ENCODE measurements around the gene LCE3B.
"Not testable (repeated sequence)": the region's sequence is repeated elsewhere in the genome, so short reads cannot be mapped to it uniquely, and the experiment has no call there.

Gene LCE3B

GRCh38 chr1:152613511-152613910, at the start of gene LCE3B:
TSS of gene LCE3B (plus strand) at chr1:152613811. CDS start at chr1:152613811, 0 bp downstream.
- no peak for DNase-seq (ENCODE audit: low spot score)

DNA sequence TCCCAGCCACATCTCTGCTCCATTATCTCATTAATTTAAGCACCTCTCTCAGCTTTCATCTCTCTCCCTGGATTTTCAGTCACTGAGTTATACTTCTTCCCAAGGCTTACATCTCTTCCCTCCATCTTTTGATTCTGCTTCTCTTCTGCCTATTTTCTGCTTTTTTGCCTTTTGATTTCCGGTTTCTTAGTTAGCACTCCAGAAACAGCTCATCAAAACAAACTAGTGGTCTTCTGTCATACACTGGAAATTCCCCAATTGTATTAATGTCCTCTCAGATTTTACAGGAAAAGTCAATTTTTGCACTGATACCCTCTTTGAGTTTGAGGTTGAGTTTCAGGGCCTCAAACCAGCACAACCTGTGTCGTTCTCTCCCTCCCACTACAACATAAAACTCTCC, 48.5 kb upstream of the LCE3B start:
- DNase-seq (ENCODE audit: low spot score) = no peak

- DNase-seq (ENCODE audit: low spot score) = no peak
Measured at GRCh38 chr1:152565535-152566215, 47.9 kb upstream of the LCE3B start.

- DNase-seq (ENCODE audit: low spot score) = no peak
Measured at GRCh38 chr1:152566681-152567080, 46.9 kb upstream of the LCE3B start, which contains the start of gene LCE3E. TSS of gene LCE3E (minus strand) at chr1:152566780. CDS start at chr1:152566208, 572 bp downstream.

- no peak for DNase-seq (ENCODE audit: low spot score)
Measured at GRCh38 chr1:152577168-152577567, 36.4 kb upstream of the LCE3B start.

GRCh38 chr1:152579526-152579925, 34.1 kb upstream of the LCE3B start:
- DNase-seq (ENCODE audit: low spot score) = not testable (repeated sequence)

DNA sequence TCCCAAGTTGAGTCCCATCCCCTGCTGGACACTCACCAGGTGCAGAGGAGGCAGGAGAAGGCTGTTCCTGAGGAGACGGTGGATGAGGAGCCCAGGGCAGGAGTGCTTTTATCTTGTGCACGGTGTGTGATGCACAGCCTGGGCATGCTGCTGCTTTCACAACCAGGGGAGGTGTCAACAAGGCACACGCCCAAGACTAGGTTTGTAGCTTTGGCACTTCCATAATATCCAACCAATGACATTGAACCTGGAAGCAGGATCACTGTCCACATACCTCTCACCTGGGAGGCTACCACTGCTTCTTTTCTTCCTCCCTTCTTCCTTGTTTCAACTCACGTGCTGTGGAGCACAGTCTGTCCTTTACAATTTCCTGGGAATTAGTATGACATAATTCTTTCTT, 33.2 kb upstream of the LCE3B start, which contains the start of gene LCE3D:
TSS of gene LCE3D (minus strand) at position 84 of the 400 bp plus-strand sequence. CDS start 580 bp downstream, outside the sequence.
- DNase-seq (ENCODE audit: low spot score) = no peak

DNA sequence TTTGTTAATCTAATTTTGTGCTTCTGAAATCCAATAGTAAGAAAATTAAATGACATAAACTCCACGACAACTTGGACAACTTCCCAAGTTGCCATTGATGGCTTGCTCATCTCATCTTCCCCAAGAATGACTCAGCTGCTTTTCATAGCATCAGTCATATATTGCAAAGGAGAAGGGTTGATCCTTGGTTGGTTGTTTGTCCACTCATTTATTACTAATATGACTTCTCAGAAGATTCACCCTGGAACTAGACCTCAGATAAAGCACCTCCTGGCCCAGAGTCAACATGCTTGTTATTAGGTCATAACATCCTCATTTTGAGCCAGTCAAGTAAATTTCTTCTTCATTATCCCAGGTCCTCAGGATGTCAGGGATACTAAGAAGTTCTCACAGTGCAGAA, 31.0 kb upstream of the LCE3B start:
- no peak for DNase-seq (ENCODE audit: low spot score)

DNA sequence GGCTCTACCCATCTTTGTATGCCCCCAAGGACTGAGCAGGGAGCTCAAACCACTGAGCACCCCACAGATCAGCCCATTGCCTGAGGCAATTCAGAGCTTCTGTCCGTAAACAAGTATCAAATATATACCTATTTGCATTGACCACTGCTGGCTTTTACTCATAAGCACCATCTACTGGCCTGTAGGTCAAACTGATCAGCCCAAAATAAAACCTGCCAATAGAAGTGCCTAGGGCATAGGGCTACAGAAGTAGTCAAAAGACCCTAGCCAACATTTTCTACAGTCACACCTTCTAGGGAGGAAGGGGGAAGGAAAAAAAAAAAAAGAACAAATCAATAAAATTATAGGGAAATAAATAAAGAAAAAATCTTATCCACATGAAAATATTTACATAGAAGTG, 28.0 kb upstream of the LCE3B start:
- DNase-seq (ENCODE audit: low spot score) = no peak

- no peak for DNase-seq (ENCODE audit: low spot score)
Measured at GRCh38 chr1:152596986-152597385, 16.6 kb upstream of the LCE3B start.

GRCh38 chr1:152599934-152600333, 13.7 kb upstream of the LCE3B start, which contains the start of gene LCE3C:
TSS of gene LCE3C (plus strand) at chr1:152600234. CDS start at chr1:152600732, 498 bp downstream.
- DNase-seq (ENCODE audit: low spot score) = no peak

GRCh38 chr1:152621993-152622392, 8.4 kb downstream of the LCE3B start:
- no peak for DNase-seq (ENCODE audit: low spot score)

DNA sequence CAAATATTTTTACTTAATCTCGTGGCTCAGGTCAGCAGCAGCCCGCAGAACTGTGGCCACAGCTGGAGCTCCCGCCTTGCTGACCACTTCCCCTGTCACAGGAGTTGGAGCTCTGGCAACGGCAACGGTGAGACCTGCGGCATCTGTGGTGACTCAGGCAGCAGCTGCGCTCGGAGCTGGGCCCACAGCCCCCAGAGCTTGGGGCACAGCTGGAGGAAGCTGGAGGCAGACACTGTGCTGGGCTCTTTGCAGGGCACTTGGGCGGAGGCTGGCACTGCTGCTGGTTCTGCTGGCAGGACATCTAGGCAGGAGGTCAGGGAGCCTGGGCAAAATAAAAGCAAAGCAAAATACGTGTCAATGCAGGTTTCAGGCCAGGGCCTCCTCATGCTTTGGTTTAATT, 9.2 kb downstream of the LCE3B start, which contains the start of gene LCE3A:
TSS of gene LCE3A (minus strand) at position 301 of the 400 bp plus-strand sequence. CDS start at position 301, 0 bp downstream.
- DNase-seq (ENCODE audit: low spot score) = no peak

- no peak for DNase-seq (ENCODE audit: low spot score)
Measured at GRCh38 chr1:152623203-152623844, 9.7 kb downstream of the LCE3B start.

GRCh38 chr1:152626744-152627143, 13.1 kb downstream of the LCE3B start:
- no peak for DNase-seq (ENCODE audit: low spot score)

DNA sequence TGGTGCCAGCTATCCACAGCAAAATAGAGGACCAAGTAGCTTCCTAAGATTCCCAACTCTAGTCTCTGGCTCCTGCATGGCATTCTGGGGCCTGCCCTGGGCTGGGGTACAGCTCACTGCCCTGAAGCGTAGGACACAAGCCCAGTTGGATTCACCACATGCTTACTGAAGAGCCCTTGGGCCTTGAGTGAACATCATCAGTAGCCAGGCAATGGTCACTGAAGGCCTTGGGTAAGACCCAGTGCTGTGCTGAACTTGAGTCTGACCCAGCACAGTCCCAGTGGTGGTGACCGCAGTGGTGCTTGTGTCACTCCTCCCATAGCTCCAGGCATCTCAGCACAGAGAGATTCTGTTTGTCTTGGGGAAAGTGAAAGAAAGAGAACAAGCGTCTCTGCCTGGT, 17.0 kb downstream of the LCE3B start:
- no peak for DNase-seq (ENCODE audit: low spot score)

DNA sequence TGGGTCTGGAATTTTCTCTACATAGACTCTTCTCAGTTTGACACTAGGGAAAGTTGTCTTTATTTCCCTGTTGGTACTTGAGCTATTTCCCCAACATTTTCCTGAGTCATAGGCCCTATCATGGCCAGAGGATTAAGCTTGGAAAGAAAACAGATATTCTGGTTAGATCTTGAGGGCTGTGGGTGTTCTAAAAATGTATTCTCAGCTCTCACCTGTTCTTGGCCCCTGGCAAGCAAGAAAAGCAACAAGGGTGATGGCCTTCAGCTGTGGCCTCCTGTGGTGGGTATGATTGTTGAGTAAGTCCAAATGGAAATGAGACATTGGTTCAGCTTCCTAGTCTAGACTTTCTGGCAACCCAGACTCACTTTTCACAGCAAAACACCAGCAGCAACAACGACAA, 26.7 kb downstream of the LCE3B start:
- no peak for DNase-seq (ENCODE audit: low spot score)

DNA sequence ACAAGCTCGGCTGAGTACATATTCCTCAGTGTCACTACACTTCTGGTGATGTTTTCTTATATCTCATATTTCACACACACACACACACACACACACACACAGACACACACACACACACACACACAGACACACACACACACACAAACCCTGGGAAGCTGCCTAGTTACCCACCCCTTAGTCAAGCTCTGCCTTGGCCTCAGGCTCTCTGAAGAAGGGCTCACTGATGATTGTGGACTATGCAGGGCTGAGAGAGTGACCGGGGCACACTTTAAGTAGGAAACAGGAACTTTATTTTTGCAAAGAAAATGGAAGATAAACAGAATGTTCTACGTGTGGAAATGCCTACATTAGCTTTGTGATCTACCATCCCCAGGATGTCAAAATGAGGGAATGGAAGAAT, 30.3 kb downstream of the LCE3B start:
- DNase-seq (ENCODE audit: low spot score) = no peak

DNA sequence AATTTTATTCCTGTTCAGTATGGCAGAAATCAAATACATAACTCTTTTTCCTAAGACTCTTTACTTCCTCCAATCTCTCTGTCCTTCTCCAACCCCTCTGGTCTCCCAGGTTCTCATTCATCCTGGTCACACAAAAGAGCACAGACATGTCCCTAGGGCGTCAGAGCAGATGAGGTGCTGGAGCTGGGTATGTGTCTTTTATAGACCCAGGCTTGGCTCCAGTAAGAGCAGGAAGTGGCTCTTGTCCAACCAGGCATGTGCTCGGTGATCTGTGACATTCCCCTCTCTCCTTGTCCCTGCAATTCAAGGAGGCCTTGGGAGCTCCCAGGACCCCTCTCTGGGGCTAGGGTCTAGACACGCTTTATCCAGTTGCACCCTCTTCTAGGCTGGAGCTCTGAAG, 31.5 kb downstream of the LCE3B start:
- DNase-seq (ENCODE audit: low spot score) = no peak

DNA sequence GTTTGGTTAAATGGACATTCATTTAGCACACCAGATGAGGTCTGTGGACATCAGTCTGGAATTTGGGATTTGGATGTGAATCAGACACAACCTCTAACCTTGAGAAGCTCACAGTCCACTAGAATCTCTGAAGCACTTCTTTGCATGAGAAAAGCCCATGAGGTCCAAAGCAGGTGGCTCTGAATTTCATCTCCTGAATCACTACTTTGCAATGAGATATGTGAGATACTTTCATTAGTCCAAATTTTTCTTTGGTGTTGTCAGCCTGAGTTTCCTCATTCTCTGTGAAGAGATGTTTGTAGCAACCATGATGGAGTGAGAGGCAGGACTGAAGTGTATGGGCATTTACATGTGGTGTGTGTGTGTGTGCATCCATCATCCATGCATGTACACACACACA, 33.0 kb downstream of the LCE3B start:
- DNase-seq (ENCODE audit: low spot score) = no peak

GRCh38 chr1:152654110-152654509, 40.5 kb downstream of the LCE3B start:
- peak; percentile 14 for DNase-seq (ENCODE audit: low spot score)

- DNase-seq (ENCODE audit: low spot score) = no peak
Measured at GRCh38 chr1:152656459-152656858, 42.8 kb downstream of the LCE3B start.

DNA sequence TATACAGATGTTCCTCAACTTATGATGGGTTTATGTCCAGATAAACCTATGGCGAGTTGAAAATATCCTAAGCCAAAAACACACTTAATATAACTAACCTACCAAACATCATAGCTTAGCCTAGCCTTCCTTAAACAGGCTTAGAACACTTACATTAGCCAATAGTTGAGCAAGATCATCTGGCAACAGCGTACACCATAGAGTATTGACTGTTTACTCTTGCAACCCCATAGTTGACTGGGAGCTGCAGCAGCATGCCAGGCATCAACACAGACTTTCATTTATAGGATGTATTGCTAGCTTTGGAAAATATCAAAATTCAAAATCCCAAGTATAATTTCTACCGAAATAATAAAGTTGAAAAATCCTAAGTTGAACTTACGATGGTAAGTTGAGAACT, 44.1 kb downstream of the LCE3B start:
- no peak for DNase-seq (ENCODE audit: low spot score)
